Measurements from ENCODE around the gene CATSPER3. TPM values are rescaled to one million over a fixed set of nuclear protein-coding genes. Genes with fewer than 3 reads are reported as not detected.

Gene CATSPER3
- total RNA-seq, 1 experiment from 2014 or later: 0.40 TPM

DNA sequence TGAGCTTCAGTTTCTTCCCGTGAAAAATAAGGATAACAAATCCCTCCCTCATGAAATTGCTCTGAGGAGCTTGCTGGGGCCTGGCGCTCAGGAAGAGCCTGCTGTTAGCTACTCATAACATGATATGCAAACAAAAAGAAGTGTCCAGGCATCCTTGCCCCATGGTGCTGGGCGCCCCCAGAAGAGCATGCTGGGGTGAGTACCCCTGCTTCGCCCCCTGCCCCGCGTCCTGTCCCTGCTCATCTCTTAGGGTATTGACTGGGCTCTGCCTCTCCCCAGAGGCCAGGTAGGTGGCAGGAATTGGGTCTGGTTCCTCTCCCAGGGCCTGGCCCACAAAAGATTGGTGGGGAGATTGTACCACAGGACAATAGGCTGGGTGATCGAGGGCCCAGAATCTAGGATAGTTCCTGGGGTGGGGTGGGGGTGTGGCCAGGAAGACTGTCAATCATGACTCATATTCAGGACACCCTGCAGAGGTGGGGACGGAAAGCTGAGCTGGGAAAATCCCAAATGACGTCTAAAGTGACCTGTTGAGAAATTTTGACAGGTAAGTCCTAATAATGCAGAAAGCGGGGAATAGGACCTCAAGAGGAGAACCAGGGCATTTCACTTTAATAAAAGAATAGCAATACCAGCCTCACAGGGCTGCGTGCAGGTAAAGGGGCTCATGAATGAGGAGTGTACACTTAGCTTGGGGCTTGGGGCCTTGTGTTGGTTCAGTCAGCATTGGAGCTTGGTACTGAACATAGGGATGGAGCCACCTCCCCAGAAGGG is 57.4 kb downstream of the CATSPER3 start:
- TF ChIP-seq EZH2phosphoT487 (IDR thresholded peaks at IDR 0.05; ENCODE audit: borderline replicate concordance, low read length): no peak
- TF ChIP-seq, protein P1, sequence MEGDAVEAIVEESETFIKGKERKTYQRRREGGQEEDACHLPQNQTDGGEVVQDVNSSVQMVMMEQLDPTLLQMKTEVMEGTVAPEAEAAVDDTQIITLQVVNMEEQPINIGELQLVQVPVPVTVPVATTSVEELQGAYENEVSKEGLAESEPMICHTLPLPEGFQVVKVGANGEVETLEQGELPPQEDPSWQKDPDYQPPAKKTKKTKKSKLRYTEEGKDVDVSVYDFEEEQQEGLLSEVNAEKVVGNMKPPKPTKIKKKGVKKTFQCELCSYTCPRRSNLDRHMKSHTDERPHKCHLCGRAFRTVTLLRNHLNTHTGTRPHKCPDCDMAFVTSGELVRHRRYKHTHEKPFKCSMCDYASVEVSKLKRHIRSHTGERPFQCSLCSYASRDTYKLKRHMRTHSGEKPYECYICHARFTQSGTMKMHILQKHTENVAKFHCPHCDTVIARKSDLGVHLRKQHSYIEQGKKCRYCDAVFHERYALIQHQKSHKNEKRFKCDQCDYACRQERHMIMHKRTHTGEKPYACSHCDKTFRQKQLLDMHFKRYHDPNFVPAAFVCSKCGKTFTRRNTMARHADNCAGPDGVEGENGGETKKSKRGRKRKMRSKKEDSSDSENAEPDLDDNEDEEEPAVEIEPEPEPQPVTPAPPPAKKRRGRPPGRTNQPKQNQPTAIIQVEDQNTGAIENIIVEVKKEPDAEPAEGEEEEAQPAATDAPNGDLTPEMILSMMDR (conservative IDR thresholded peaks at IDR 0.05; ENCODE audit: low read depth, low read length): no peak
- no peak for TF ChIP-seq EZH2 (IDR thresholded peaks at IDR 0.05; ENCODE audit: low read length, unreplicated experiment)
- Histone ChIP-seq H3K27me3 (ENCODE audit: low read length) (no peaks in the 10 kb centered on the region), H4K20me1 (ENCODE audit: low read length) (no peaks in the 10 kb centered on the region), H3K27ac (ENCODE audit: low read length) (no peak overlapping the region), H3K4me1 (ENCODE audit: insufficient read depth, low read length) (peaks cover 9% of the 10 kb centered on the region), H3K4me3 (ENCODE audit: low read length) (no peak overlapping the region), H3K79me2 (ENCODE audit: low read length) (peaks cover 21% of the 10 kb centered on the region), H2AFZ (ENCODE audit: low read length) (no peak overlapping the region), H3K9me3 (ENCODE audit: low read length) (no peaks in the 10 kb centered on the region), H3K9me2 (replicated peaks; ENCODE audit: low read length) (no peaks in the 10 kb centered on the region), H3K4me2 (ENCODE audit: low read length) (no peak overlapping the region), H3K36me3 (ENCODE audit: low read depth, low read length) (no peaks in the 10 kb centered on the region), H3F3A (ENCODE audit: low read length, unreplicated experiment) (no peaks in the 10 kb centered on the region), H3K9ac (ENCODE audit: low read length) (no peak overlapping the region)
- ATAC-seq (peak; percentile 86), DNase-seq (peak; percentile 70)
- no TSS peak for BruUV-seq (replicated peaks)
- CTCF ChIA-PET: no interaction called here
- POLR2A ChIA-PET (ENCODE audit: unreplicated experiment): interaction anchor here (0.6 kb wide), 1 partner anchor 267 kb away, joined by 3 read pairs; no protein-coding TSS in a partner anchor
- intact Hi-C loops (cut with micrococcal nuclease): no loop called here

DNA sequence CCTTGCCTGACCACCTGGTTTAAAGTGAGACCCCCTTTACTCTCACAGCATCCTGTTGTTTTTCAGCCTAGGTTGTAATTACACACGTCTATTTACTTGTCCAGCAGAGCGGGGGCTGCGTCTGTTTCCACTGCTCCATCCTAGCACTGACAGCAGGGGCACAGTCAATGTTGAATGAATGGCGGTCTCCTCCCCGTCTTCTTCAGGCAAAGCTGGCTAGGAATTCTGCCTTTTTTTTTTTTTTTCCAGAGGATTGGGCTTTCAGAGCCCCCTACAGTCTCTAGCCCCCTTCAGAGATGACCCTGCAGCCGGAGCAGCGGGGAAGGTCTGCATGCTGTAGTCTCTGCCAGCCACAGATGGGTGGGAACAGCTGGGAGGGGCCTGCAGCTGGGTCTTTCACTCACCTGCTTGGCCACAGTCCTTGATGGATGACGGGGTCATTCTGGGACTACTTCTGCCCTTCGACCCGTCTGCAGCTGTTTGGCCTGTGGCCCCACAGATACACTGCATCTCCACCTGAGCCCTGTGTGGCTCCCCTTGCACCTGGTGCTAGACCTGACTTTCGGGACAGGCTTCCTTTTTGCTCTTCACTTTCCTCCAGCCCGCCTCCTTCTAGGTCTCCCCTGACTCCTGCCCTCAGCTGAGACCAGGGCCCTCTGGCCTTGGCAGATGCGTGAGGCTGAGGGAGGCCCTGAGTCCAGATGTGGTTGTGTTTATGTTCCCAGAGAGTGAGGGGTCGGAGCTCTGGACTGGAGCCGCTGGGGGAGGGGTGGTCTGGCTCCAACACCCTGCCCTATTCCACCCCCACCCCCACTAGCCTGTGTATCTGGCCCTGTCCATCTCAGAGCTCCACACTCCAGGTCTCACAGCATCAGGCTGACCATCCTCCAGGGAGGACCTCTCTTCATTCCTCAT is 58.3 kb downstream of the CATSPER3 start:
- ATAC-seq: no peak
- H3K36me3 ChIP-seq (ENCODE audit: low read depth, low read length): no peaks in the 10 kb centered on the region
- ChIA-PET CTCF (interaction anchor here (0.6 kb wide), 1 partner anchor 166 kb away, joined by 3 read pairs; no protein-coding TSS in a partner anchor), POLR2A (ENCODE audit: unreplicated experiment) (no interaction called here)
- no peak overlapping the region for H2AFZ ChIP-seq (ENCODE audit: low read length)
- H3F3A ChIP-seq (ENCODE audit: low read length, unreplicated experiment): no peaks in the 10 kb centered on the region
- H4K20me1 ChIP-seq (ENCODE audit: low read length): no peaks in the 10 kb centered on the region
- DNase-seq: no peak
- no peak overlapping the region for H3K4me3 ChIP-seq (ENCODE audit: low read length)
- intact Hi-C loops (cut with micrococcal nuclease): no loop called here
- H3K4me2 ChIP-seq (ENCODE audit: low read length): no peak overlapping the region
- TF ChIP-seq EZH2phosphoT487 (IDR thresholded peaks at IDR 0.05; ENCODE audit: borderline replicate concordance, low read length) (no peak), EZH2 (IDR thresholded peaks at IDR 0.05; ENCODE audit: low read length, unreplicated experiment) (no peak)
- TF ChIP-seq, protein P1 (conservative IDR thresholded peaks at IDR 0.05; ENCODE audit: low read depth, low read length): no peak
- no peak overlapping the region for H3K9ac ChIP-seq (ENCODE audit: low read length)
- no peak overlapping the region for H3K27ac ChIP-seq (ENCODE audit: low read length)
- peaks cover 9% of the 10 kb centered on the region for H3K4me1 ChIP-seq (ENCODE audit: insufficient read depth, low read length)
- H3K27me3 ChIP-seq (ENCODE audit: low read length): no peaks in the 10 kb centered on the region
- no TSS peak for BruUV-seq (replicated peaks)
- no peaks in the 10 kb centered on the region for H3K9me2 ChIP-seq (replicated peaks; ENCODE audit: low read length)
- H3K9me3 ChIP-seq (ENCODE audit: low read length): no peaks in the 10 kb centered on the region
- H3K79me2 ChIP-seq (ENCODE audit: low read length): peaks cover 29% of the 10 kb centered on the region

All from PC-3 (cell line).